ENCODE results near the gene SLC22A3. TPM values are rescaled to one million over a fixed set of nuclear protein-coding genes. Genes with fewer than 3 reads are reported as not detected.
"Not testable (repeated sequence)": the region's sequence is repeated elsewhere in the genome, so short reads cannot be mapped to it uniquely, and the experiment has no call there.

SLC22A3 gene
- total RNA-seq, 1 donor, result 0.72 TPM

DNA sequence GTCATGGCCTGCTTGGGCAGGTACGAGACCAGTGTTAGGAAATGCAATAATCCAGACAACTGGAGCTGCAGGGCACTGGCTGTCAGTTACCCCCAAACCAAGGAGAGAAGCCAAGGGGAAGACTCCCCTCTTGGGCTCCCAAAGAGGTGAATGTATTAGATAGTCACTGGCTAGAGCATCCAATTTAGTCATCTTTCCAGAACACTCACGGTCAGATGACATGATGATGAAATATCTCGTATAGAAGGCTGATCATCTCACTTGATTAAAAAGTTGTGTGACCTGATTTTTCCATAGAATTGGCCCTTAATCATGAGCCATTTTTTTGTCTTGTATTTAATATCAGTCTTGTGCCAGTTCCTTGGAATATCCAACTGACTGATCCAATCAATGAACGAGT is 40.7 kb downstream of the SLC22A3 start:
- peak; percentile 12 for DNase-seq (ENCODE audit: low read depth)
- TF ChIP-seq, protein P1, sequence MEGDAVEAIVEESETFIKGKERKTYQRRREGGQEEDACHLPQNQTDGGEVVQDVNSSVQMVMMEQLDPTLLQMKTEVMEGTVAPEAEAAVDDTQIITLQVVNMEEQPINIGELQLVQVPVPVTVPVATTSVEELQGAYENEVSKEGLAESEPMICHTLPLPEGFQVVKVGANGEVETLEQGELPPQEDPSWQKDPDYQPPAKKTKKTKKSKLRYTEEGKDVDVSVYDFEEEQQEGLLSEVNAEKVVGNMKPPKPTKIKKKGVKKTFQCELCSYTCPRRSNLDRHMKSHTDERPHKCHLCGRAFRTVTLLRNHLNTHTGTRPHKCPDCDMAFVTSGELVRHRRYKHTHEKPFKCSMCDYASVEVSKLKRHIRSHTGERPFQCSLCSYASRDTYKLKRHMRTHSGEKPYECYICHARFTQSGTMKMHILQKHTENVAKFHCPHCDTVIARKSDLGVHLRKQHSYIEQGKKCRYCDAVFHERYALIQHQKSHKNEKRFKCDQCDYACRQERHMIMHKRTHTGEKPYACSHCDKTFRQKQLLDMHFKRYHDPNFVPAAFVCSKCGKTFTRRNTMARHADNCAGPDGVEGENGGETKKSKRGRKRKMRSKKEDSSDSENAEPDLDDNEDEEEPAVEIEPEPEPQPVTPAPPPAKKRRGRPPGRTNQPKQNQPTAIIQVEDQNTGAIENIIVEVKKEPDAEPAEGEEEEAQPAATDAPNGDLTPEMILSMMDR (IDR thresholded peaks at IDR 0.05; ENCODE audit: insufficient read depth, low read length), result no peak

DNA sequence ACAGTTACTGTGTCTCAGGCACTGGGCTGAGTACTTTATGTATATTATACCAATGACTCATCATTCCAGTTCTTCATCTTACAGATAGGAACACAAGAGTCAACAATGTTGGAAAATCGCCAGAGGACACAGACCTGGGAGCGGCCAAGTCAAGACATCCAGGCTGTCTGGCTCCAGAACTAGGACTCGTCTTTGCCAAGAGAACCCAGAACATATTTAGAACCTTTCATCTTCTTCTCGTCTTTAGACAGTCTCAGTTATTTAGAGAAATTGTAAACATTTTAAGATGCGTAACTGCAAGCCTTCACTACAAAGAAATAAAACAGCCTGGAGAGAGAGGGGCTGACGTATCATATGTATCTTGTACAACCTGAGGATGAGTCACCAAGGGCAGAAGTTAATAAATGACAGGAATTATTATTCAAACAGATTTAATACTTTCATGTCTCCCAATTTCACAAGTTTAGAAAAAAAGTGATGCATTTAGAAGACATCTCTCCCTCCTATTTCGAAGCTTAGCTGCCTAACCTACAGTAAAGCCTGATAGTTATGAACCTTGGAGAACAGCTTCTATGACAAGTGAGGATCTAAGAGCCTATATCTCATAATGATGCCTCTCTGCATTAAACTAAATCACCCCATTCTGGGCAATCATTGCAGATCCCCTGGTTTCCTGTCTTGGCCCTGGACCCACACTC is 43.4 kb downstream of the SLC22A3 start:
- H3K4me3 ChIP-seq (ENCODE audit: low read depth, low read length), result no peak overlapping the region
- DNase-seq (ENCODE audit: low read depth), result peak; percentile 48
- TF ChIP-seq, protein P1 (IDR thresholded peaks at IDR 0.05; ENCODE audit: insufficient read depth, low read length), result no peak

More for the DNA sequence above, 40.7 kb downstream of the SLC22A3 start:
- no peak overlapping the region for H3K4me3 ChIP-seq (ENCODE audit: low read depth, low read length)

DNA sequence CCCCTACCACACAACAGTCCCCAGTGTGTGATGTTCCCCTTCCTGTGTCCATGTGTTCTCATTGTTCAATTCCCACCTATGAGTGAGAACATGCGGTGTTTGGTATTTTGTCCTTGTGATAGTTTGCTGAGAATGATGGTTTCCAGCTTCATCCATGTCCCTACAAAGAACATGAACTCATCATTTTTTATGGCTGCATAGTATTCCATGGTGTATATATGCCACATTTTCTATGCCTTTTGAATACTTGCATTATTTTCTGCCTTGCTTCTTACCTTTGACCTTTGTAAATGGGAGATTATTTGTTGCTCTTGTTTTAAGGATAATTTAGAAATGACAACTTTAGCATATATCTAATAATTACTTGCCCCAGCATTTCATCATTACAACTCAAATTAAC is 45.3 kb downstream of the SLC22A3 start:
- not testable (repeated sequence) for DNase-seq (ENCODE audit: low read depth); H3K4me3 ChIP-seq (ENCODE audit: low read depth, low read length)

DNA sequence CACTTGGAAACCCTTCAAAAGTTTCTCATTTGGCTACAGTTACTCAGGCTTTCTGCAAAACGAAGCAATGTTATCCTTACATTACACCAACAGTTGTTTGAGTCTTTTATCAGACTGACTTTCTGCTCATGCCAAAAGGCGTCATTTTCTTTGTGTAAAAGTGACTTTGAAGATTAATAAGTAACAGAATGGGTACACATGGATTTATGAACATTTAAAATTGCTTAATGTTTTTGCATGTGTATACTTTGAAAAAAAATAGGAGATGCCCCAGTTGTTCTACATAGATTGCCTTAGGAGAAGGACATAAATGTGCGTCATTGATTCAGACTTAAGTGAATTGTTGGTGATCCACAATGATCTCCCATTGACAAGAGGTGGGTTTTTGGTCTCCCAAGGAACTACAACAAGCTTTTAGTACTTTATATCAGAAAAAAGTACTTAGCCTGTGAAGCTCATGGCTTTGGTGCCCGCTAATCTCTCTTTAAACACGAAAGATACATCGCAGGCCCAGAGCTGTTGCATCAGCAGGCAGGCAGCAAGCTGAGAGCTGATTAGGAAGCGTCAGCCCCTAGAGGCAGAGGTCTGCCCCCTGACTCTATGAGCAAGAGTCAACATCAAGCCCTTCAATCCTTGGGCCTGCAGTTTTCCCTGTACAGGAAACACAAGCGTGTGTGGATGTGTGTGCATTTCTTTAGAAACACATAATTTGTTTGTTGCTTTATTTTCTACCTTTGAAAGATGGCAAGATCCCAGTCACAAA is 45.9 kb downstream of the SLC22A3 start:
- no peak overlapping the region for H3K4me3 ChIP-seq (ENCODE audit: low read depth, low read length)
- TF ChIP-seq, protein P1 (IDR thresholded peaks at IDR 0.05; ENCODE audit: insufficient read depth, low read length), result no peak
- peak; percentile 15 for DNase-seq (ENCODE audit: low read depth)

DNA sequence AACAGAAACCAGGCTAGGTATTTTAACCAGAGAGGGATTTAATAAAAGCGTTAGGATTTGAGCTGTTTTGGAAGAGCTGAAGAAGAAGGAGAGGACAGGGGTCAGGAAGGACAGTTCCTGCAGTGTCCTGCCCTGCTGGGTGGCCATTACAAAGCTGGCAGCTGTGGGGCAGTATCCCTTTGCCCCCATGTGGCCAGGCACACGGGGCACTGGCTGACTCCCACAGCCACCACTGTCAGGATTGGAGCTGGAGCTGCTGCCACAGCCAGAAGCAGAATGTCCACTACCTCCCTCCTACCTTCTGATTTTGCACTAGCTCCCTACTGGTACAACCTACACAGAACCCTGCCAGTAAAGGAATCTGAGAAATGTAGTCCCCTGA is 46.5 kb downstream of the SLC22A3 start:
- no peak overlapping the region for H3K4me3 ChIP-seq (ENCODE audit: low read depth, low read length)
- TF ChIP-seq, protein P1 (IDR thresholded peaks at IDR 0.05; ENCODE audit: insufficient read depth, low read length), result no peak

DNA sequence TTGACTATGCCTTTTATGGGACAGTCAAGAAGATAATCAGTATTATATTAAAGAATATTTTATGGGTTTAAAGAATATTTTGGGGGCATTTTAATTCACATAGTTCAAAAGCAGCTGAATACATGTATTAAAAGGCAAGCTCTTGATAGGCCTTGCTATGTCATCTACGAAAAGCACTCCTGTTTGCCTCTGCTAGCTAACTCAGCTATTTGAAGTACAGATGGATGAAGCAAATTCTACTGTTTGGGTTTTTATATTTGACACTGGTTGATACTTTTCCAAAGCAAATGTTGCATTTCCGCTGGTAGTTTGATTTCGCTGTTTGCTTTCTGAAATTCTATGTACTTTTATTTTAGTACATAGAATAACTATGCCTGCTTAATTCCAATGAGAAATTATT is 47.0 kb downstream of the SLC22A3 start:
- no peak for DNase-seq (ENCODE audit: low read depth)
- TF ChIP-seq, protein P1 (IDR thresholded peaks at IDR 0.05; ENCODE audit: insufficient read depth, low read length), result no peak
- H3K4me3 ChIP-seq (ENCODE audit: low read depth, low read length), result no peak overlapping the region

More for the DNA sequence above, 46.5 kb downstream of the SLC22A3 start:
- DNase-seq (ENCODE audit: low read depth), result no peak

DNA sequence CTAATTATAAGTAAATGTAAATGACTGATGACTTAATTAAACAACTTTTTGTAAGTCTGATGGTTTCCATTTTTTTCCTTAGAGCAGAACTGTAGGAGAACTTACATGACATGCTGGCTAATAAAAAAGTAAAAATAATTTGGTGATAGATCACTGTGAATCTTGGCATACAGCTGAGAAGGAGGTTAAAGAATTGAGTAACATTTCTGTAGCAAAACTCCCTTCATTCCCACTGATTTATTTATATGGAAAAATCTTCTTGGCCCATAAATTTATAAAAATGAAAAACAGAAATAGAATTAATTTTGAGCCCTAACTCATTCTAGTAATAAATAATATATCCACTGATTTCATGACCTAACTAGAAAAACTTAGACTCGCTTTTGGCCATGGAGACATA is 48.1 kb downstream of the SLC22A3 start:
- TF ChIP-seq, protein P1 (IDR thresholded peaks at IDR 0.05; ENCODE audit: insufficient read depth, low read length), result no peak

More for the DNA sequence above, 48.1 kb downstream of the SLC22A3 start:
- peak; percentile 19 for DNase-seq (ENCODE audit: low read depth)
- no peak overlapping the region for H3K4me3 ChIP-seq (ENCODE audit: low read depth, low read length)

All from fibroblast of the aortic adventitia (primary cell).